Body of pancreas (tissue), 4 donors: ENCODE data around the gene CST8.

Experiments
- CTCF ChIP-seq, 7 experiments: fragments of 450-650 bp in 4 of 7; fragments of 200-600 bp in 3 of 7; sonication (generic) in 3 of 7; IDR thresholded peaks; one replicate each; pipeline ENCODE4 v1.5.1; 2016 to 2019; ENCODE audit warnings: antibody characterized with exemption in 7 of 7
- POLR2A ChIP-seq, 3 donors: fragments of 450-650 bp; IDR thresholded peaks; one replicate each; pipeline ENCODE4 v1.6.1; 2016; ENCODE audit warnings: antibody characterized with exemption in 3 of 3, mild to moderate bottlenecking in 2 of 3

DNA sequence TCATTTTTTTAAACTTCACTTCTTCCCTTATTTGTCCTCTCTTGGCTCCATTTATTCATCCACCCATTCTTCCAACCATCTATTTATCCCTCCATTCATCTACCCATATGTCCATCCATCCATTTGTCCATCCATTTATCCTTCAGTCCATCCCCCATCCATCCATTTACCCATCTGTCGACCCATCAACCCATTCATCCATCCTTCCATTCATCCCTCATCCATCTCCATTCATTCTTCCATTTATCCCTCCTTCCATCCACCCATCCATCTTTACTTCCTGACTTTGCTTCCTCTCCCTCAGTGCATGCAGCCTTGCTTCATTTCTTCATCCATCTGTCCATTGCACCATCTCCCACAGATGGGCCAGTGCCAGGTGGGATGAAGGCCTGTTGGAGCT, 40.0 kb upstream of the CST8 start:
- TF ChIP-seq CTCF (IDR thresholded peaks at IDR 0.05) = no peak
- no peak for TF ChIP-seq POLR2A (IDR thresholded peaks at IDR 0.05)
